IMR-90 (cell line): ENCODE measurements around the gene RASL10A. TPM values are rescaled to one million over a fixed set of nuclear protein-coding genes. Genes with fewer than 3 reads are reported as not detected.

Experiments used
- ATAC-seq: fragments of 200-7000 bp; cut with Tn5 transposase; 2 replicates; pipeline ENCODE4 v1.9.1; 2020; ENCODE audit warnings: low read depth, mild to moderate bottlenecking, moderate library complexity
- BruUV-seq: library from RNA; stranded (reverse); fragments of 400-500 nt; replicated peaks from 2 replicates; lab custom pipeline; 2021; lab: Mats Ljungman, UMichigan
- CTCF ChIA-PET: fragments of 300-600 bp; formaldehyde crosslinking; extraction: SDS; loops from one replicate; lab custom pipeline; 2021; ENCODE audit warnings: antibody characterized with exemption; lab: Yijun Ruan, JAX
- POLR2A ChIA-PET: fragments of 300-600 bp; sonication (Branson Sonifier 250); formaldehyde crosslinking; loops from one replicate; lab custom pipeline; 2022; ENCODE audit warnings: antibody characterized with exemption; ENCODE audit not compliant: unreplicated experiment; lab: Charles Lee
- DNase-seq: peaks from one replicate; pipeline ENCODE4 v3.0.0; 2013
- H2AFZ ChIP-seq: replicated peaks from 2 replicates; pipeline ENCODE3; 2013; ENCODE audit warnings: low read length, mild to moderate bottlenecking; ENCODE audit not compliant: poor library complexity
- H2AK5ac ChIP-seq: 2 replicates; pipeline ENCODE4 v1.6.1; 2013; ENCODE audit warnings: low read depth, low read length, inconsistent platforms
- H2AK9ac ChIP-seq: replicated peaks from 2 replicates; pipeline ENCODE3; 2013; ENCODE audit warnings: mild to moderate bottlenecking, low read depth, low read length, moderate library complexity; ENCODE audit not compliant: poor library complexity
- H2BK120ac ChIP-seq: 2 replicates; pipeline ENCODE4 v1.6.1; 2013; ENCODE audit warnings: low read depth, low read length, inconsistent platforms
- H2BK15ac ChIP-seq: 3 replicates; pipeline ENCODE4 v1.6.1; 2013; ENCODE audit warnings: low read depth, low read length, inconsistent platforms
- H2BK20ac ChIP-seq: 2 replicates; pipeline ENCODE4 v1.6.1; 2013; ENCODE audit warnings: low read depth, mild to moderate bottlenecking, inconsistent platforms, low read length, moderate library complexity
- H2BK5ac ChIP-seq: 2 replicates; pipeline ENCODE4 v1.6.1; 2013; ENCODE audit warnings: mild to moderate bottlenecking, low read depth, low read length, inconsistent platforms; ENCODE audit not compliant: poor library complexity, severe bottlenecking
- H3K14ac ChIP-seq: replicated peaks from 2 replicates; pipeline ENCODE4 v1.6.1; 2013; ENCODE audit warnings: low read depth, low read length, inconsistent platforms
- H3K18ac ChIP-seq: 2 replicates; pipeline ENCODE4 v1.6.1; 2013; ENCODE audit warnings: low read depth, low read length, control low read depth
- H3K23ac ChIP-seq: 2 replicates; pipeline ENCODE4 v1.6.1; 2013; ENCODE audit warnings: low read depth, low read length, inconsistent platforms
- H3K27ac ChIP-seq: 2 replicates; pipeline ENCODE4 v1.5.1; 2013; ENCODE audit warnings: mild to moderate bottlenecking, control low read depth, low read length; ENCODE audit not compliant: insufficient read depth
- H3K27me3 ChIP-seq: 2 replicates; pipeline ENCODE4 v1.6.1; 2013; ENCODE audit warnings: low read length; ENCODE audit not compliant: control insufficient read depth, insufficient read depth
- H3K36me3 ChIP-seq: 2 replicates; pipeline ENCODE4 v1.6.1; 2013; ENCODE audit warnings: low read length, mixed read lengths; ENCODE audit not compliant: control insufficient read depth, insufficient read depth
- H3K4ac ChIP-seq: 2 replicates; pipeline ENCODE4 v1.6.1; 2013; ENCODE audit warnings: low read depth, low read length, inconsistent platforms
- H3K4me1 ChIP-seq: 2 replicates; pipeline ENCODE4 v1.6.1; 2013; ENCODE audit warnings: low read length, mixed read lengths; ENCODE audit not compliant: control insufficient read depth, insufficient read depth
- H3K4me2 ChIP-seq: 2 replicates; pipeline ENCODE4 v1.6.1; 2013; ENCODE audit warnings: low read depth, mild to moderate bottlenecking, control low read depth, low read length, moderate library complexity
- H3K4me3 ChIP-seq: 2 replicates; pipeline ENCODE4 v1.5.1; 2013; ENCODE audit warnings: low read depth, mild to moderate bottlenecking, control low read depth, low read length, moderate library complexity; ENCODE audit not compliant: insufficient read depth
- H3K56ac ChIP-seq: 2 replicates; pipeline ENCODE4 v1.6.1; 2013; ENCODE audit warnings: low read length, inconsistent platforms; ENCODE audit not compliant: insufficient read depth; ENCODE audit errors: extremely low read depth
- H3K79me1 ChIP-seq, 2 experiments: 2 replicates each; pipeline ENCODE4 v1.6.1; 2013; ENCODE audit warnings: low read length in 2 of 2, inconsistent platforms in 1 of 2, low read depth in 1 of 2
- H3K9ac ChIP-seq: 2 replicates; pipeline ENCODE4 v1.6.1; 2013; ENCODE audit warnings: low read depth, low read length, control low read depth
- H3K9me1 ChIP-seq: 2 replicates; pipeline ENCODE4 v1.6.1; 2013; ENCODE audit warnings: low read length, inconsistent platforms; ENCODE audit not compliant: insufficient read depth
- H3K9me3 ChIP-seq: 2 replicates; pipeline ENCODE4 v1.6.1; 2013; ENCODE audit warnings: low read length; ENCODE audit not compliant: control insufficient read depth, insufficient read depth
- H4K20me1 ChIP-seq: 2 replicates; pipeline ENCODE4 v1.6.1; 2013; ENCODE audit warnings: low read length, inconsistent platforms; ENCODE audit not compliant: insufficient read depth
- H4K5ac ChIP-seq: 2 replicates; pipeline ENCODE4 v1.6.1; 2013; ENCODE audit warnings: mild to moderate bottlenecking, low read depth, low read length, control low read depth
- H4K8ac ChIP-seq, 2 experiments: 2 replicates each; pipeline ENCODE4 v1.6.1; 2013; ENCODE audit warnings: low read depth in 2 of 2, low read length in 2 of 2, control low read depth in 1 of 2, inconsistent platforms in 1 of 2
- H4K91ac ChIP-seq: 2 replicates; pipeline ENCODE4 v1.6.1; 2013; ENCODE audit warnings: low read depth, low read length, inconsistent platforms; ENCODE audit not compliant: insufficient read depth
- CEBPB ChIP-seq: IDR thresholded peaks from 2 replicates; pipeline ENCODE4 v1.6.1; 2012; ENCODE audit warnings: low read depth, low read length, improper control_type of control experiment
- CHD1 ChIP-seq: IDR thresholded peaks from 2 replicates; pipeline ENCODE4 v1.6.1; 2012; ENCODE audit warnings: low read depth, low read length, improper control_type of control experiment
- FOS ChIP-seq: fragments of 150-350 bp; IDR thresholded peaks from 2 replicates; pipeline ENCODE4 v1.6.1; 2016; ENCODE audit warnings: low read depth, low read length
- MXI1 ChIP-seq: IDR thresholded peaks from 2 replicates; pipeline ENCODE4 v1.6.1; 2012; ENCODE audit warnings: low read depth, mild to moderate bottlenecking, low read length, moderate library complexity, borderline replicate concordance
- RFX5 ChIP-seq: IDR thresholded peaks from 2 replicates; pipeline ENCODE4 v1.8.0; 2012; ENCODE audit warnings: low read depth, mild to moderate bottlenecking, low read length, moderate library complexity
- SMC3 ChIP-seq: fragments of 150-350 bp; IDR thresholded peaks from 2 replicates; pipeline ENCODE4 v1.6.1; 2016; ENCODE audit warnings: low read depth, mild to moderate bottlenecking, antibody characterized with exemption, low read length, moderate library complexity
- WGBS, 2 experiments: methylation state at CpG; one replicate each; pipeline versions ENCODE4 v1.1.5 to v1.1.7; 2013; ENCODE audit warnings: missing lambda C conversion rate in 2 of 2; ENCODE audit not compliant: insufficient read length in 1 of 2; ENCODE audit errors: extremely low coverage in 2 of 2; 5-methylcytosine and 5-hydroxymethylcytosine counted together
- dilution Hi-C: fragments of 300-500 bp; cut with HindIII; formaldehyde crosslinking; loops from one replicate; pipeline ENCODE4 v1.14.3; 2018; ENCODE audit warnings: low sequenced_read_pairs; ENCODE audit not compliant: unreplicated experiment
- in situ Hi-C: fragments of 300-500 bp; cut with MboI; formaldehyde crosslinking; loops from 3 replicates; pipeline ENCODE4 v1.14.3; 2019; ENCODE audit warnings: low sequenced_read_pairs, inconsistent platforms, mixed read lengths
- intact Hi-C: fragments of 100-400 bp; cut with micrococcal nuclease; formaldehyde crosslinking; loops from 2 replicates; pipeline ENCODE4 v1.10.0; 2022
- polyA plus RNA-seq, 3 experiments: library from polyadenylated mRNA; depleted of rRNA; stranded (reverse); fragments of >200 nt; gene quantifications; 2 replicates each; pipeline ENCODE4 v1.2.3, GENCODE V29; 2012; ENCODE audit warnings: low replicate concordance in 1 of 3
- total RNA-seq: library from RNA; depleted of rRNA; stranded (reverse); fragments of >200 nt; gene quantifications from 2 replicates; pipeline ENCODE4 v1.2.3, GENCODE V29; 2012
- TF ChIP-seq, protein P1 (sequence below): conservative IDR thresholded peaks from 2 replicates; pipeline ENCODE4 v1.5.1; 2012; ENCODE audit warnings: mild to moderate bottlenecking, low read depth, low read length, improper control_type of control experiment
- TF ChIP-seq, protein P2 (sequence below): fragments of 150-350 bp; IDR thresholded peaks from 2 replicates; pipeline ENCODE4 v1.6.1; 2017; ENCODE audit warnings: mild to moderate bottlenecking, antibody characterized with exemption, low read length, low read depth
- TF ChIP-seq, protein P3 (sequence below): fragments of 150-350 bp; IDR thresholded peaks from 2 replicates; pipeline ENCODE4 v1.6.1; 2016; ENCODE audit warnings: low read depth, mild to moderate bottlenecking, low read length, moderate library complexity, borderline replicate concordance

Gene RASL10A
- total and polyA plus RNA-seq, 2 of the 4 experiments (the other 2 are of a cell fraction): 0.26 TPM; not detected in 1

DNA sequence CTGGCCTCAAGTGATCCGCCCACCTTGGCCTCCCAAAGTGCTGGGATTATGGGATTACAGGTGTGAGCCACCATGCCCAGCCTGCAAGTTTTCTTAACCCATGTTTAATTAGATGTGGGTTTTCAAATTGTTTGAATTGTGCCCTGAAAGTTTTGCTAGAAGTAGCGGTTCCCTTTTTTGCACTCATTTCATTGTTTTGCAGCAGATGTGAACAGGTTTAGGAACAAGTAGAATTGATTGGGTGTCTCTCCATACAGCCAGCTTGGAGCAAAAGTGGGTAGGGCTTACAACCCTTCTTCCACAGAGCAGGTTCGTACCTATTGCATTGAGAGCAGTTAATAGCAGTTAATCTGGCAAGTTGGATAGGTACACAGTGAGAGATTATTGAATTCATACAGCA, 31.3 kb downstream of the RASL10A start:
- Histone ChIP-seq H3K36me3 (peaks cover 76% of the 10 kb centered on the region), H2BK5ac (no peak overlapping the region), H3K79me1 (peaks cover 24 to 53% of the 10 kb centered on the region in 2 experiments), H4K5ac (no peak overlapping the region), H3K4me3 (no peak overlapping the region), H3K18ac (no peak overlapping the region), H3K9ac (no peak overlapping the region), H3K27ac (no peak overlapping the region), H2AFZ (no peak overlapping the region), H2BK15ac (no peak overlapping the region), H2BK120ac (no peak overlapping the region), H3K4ac (no peak overlapping the region), H3K4me2 (no peak overlapping the region), H2AK5ac (no peak overlapping the region), H2BK20ac (no peak overlapping the region), H3K23ac (no peak overlapping the region), H4K8ac (no peak overlapping the region), H4K91ac (no peak overlapping the region), H3K4me1 (no peaks in the 10 kb centered on the region), H3K56ac (no peak overlapping the region), H4K20me1 (peaks cover 74% of the 10 kb centered on the region), H2AK9ac (no peak overlapping the region), H3K9me3 (no peaks in the 10 kb centered on the region), H3K14ac (no peak overlapping the region), H3K27me3 (no peaks in the 10 kb centered on the region), H3K9me1 (no peaks in the 10 kb centered on the region)
- ATAC-seq (no peak), DNase-seq (no peak)
- WGBS, 2 experiments: no CpG with 5 or more reads among the region's 3 CpGs
- dilution Hi-C loops: no loop called here
- no peak for TF ChIP-seq MXI1
- TF ChIP-seq, protein P1, sequence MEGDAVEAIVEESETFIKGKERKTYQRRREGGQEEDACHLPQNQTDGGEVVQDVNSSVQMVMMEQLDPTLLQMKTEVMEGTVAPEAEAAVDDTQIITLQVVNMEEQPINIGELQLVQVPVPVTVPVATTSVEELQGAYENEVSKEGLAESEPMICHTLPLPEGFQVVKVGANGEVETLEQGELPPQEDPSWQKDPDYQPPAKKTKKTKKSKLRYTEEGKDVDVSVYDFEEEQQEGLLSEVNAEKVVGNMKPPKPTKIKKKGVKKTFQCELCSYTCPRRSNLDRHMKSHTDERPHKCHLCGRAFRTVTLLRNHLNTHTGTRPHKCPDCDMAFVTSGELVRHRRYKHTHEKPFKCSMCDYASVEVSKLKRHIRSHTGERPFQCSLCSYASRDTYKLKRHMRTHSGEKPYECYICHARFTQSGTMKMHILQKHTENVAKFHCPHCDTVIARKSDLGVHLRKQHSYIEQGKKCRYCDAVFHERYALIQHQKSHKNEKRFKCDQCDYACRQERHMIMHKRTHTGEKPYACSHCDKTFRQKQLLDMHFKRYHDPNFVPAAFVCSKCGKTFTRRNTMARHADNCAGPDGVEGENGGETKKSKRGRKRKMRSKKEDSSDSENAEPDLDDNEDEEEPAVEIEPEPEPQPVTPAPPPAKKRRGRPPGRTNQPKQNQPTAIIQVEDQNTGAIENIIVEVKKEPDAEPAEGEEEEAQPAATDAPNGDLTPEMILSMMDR: no peak
- TF ChIP-seq RFX5: no peak
- no peak for TF ChIP-seq CHD1
- no peak for TF ChIP-seq CEBPB
- TF ChIP-seq, protein P2, sequence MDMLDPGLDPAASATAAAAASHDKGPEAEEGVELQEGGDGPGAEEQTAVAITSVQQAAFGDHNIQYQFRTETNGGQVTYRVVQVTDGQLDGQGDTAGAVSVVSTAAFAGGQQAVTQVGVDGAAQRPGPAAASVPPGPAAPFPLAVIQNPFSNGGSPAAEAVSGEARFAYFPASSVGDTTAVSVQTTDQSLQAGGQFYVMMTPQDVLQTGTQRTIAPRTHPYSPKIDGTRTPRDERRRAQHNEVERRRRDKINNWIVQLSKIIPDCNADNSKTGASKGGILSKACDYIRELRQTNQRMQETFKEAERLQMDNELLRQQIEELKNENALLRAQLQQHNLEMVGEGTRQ: no peak
- no peak for TF ChIP-seq FOS
- no peak for TF ChIP-seq SMC3
- TF ChIP-seq, protein P3, sequence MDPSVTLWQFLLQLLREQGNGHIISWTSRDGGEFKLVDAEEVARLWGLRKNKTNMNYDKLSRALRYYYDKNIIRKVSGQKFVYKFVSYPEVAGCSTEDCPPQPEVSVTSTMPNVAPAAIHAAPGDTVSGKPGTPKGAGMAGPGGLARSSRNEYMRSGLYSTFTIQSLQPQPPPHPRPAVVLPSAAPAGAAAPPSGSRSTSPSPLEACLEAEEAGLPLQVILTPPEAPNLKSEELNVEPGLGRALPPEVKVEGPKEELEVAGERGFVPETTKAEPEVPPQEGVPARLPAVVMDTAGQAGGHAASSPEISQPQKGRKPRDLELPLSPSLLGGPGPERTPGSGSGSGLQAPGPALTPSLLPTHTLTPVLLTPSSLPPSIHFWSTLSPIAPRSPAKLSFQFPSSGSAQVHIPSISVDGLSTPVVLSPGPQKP: no peak
- intact Hi-C loops: no loop called here
- no TSS peak for BruUV-seq
- POLR2A ChIA-PET: no interaction called here
- in situ Hi-C loops: no loop called here
- CTCF ChIA-PET: no interaction called here
